ENCODE measurements around the gene EPB41L4A. TPM values are rescaled to one million over a fixed set of nuclear protein-coding genes. Genes with fewer than 3 reads are reported as not detected.
"Not testable (repeated sequence)": the region's sequence is repeated elsewhere in the genome, so short reads cannot be mapped to it uniquely, and the experiment has no call there.

Gene EPB41L4A
- total RNA-seq, 1 experiment from 2014 or later, result 4.7 TPM

DNA sequence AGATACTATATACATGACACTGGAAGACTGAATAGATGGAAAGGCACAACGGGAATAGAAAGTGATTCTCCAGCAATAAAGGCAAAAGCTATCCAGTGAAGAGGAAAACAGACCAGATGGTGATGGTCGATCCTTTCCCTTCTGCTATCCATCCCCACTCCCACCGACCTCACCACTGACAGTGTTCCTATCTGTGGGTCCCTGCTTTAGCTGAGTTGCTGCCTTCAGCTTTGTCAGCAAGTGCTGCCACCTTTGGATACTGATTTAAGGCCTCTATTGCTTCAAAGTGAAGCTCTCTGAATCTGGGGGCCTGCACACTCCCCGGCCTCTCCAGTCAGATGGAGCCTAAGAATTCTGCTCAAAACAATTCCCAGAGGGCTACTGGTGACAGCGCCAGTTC, 32.3 kb downstream of the EPB41L4A start:
- no peak for DNase-seq
- no peak overlapping the region for H3K4me3 ChIP-seq (ENCODE audit: insufficient read depth, low read depth, low read length)
- H3K36me3 ChIP-seq (replicated peaks; ENCODE audit: control insufficient read depth, insufficient read depth, low read length), result no peaks in the 10 kb centered on the region
- no peaks in the 10 kb centered on the region for H3K27me3 ChIP-seq (ENCODE audit: control insufficient read depth, insufficient read depth, low read length)

DNA sequence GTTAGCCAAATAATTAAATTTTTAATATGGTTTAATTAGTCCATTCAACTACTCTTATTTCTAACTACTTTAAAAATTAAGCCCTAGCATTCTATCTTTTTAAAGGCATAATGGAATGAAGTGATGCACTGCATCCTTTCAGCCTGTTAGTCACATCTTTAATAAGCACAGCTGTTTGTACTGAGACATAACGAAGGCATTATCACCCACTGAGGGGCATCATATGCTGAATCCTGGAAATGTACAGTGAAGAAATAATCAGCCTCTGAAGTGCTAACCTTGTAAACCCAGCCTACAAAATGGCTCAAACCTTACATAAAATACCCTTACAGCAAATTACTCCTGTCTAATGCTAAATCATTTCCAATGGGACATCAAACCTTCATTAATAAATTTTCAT, 33.1 kb downstream of the EPB41L4A start:
- no peak for DNase-seq
- H3K4me3 ChIP-seq (ENCODE audit: insufficient read depth, low read depth, low read length), result no peak overlapping the region
- no peaks in the 10 kb centered on the region for H3K27me3 ChIP-seq (ENCODE audit: control insufficient read depth, insufficient read depth, low read length)

DNA sequence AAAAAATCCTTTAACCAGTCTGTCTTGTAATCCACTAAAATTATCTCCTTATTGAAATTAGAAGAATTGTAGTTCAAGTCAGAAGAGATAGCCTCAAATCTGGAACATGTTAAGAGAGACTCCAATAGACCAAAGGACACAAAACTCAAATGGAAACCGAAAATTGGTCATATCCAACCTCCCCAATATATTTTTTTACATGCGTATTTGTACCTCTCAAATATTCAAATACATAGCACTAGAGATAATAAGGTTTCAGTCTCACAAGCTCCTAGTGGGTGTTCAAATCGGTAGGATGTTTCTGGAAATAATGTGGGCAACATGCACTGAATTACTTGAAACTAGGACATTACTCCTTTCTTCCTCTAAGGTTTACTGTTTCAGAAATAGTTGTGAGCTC, 33.5 kb downstream of the EPB41L4A start:
- Histone ChIP-seq H3K4me3 (ENCODE audit: insufficient read depth, low read depth, low read length) (no peak overlapping the region), H3K36me3 (replicated peaks; ENCODE audit: control insufficient read depth, insufficient read depth, low read length) (no peaks in the 10 kb centered on the region), H3K27me3 (ENCODE audit: control insufficient read depth, insufficient read depth, low read length) (no peaks in the 10 kb centered on the region)
- no peak for DNase-seq

More for the DNA sequence above, 33.1 kb downstream of the EPB41L4A start:
- no peaks in the 10 kb centered on the region for H3K36me3 ChIP-seq (replicated peaks; ENCODE audit: control insufficient read depth, insufficient read depth, low read length)

DNA sequence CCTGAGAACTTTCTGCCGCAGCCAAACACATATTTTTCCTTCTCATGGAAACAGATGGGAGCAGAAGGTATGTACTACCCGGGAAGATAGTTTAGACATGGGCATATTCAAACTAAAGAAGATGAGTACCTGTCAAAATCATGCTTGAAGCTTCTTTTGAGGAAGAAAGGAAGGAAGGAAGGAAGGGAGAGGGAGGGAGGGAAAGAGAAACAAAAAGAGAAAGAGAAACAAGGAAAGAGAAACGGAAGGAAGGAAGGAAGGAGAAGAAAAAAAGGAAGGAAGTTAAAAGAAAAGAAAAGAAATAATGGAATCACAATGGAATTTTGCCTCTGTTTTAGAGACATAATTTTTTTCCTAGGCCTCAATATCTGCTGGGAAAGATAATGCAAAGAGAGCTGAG, 34.6 kb downstream of the EPB41L4A start:
- DNase-seq, result no peak
- no peak overlapping the region for H3K4me3 ChIP-seq (ENCODE audit: insufficient read depth, low read depth, low read length)
- H3K27me3 ChIP-seq (ENCODE audit: control insufficient read depth, insufficient read depth, low read length), result no peaks in the 10 kb centered on the region

DNA sequence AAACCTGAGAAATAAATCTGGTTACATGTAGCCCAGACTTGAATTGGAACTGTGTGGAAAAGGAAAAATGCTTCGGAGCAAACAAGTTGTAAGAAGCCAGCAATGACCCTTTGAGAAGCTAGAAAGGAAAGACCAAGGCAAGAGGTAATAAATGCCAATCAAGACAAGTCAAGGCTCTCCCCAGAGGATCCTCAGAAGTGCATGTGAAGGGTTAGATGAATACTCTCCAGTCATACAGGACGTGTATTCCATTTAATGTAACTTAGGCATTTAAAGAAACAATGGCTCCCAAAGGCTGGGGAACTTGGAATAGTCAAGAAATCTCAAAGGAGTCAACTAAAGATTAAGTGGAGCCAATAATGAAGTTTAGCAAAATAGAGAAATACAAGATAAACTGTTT, 36.2 kb downstream of the EPB41L4A start:
- Histone ChIP-seq H3K27me3 (ENCODE audit: control insufficient read depth, insufficient read depth, low read length) (no peaks in the 10 kb centered on the region), H3K36me3 (replicated peaks; ENCODE audit: control insufficient read depth, insufficient read depth, low read length) (no peaks in the 10 kb centered on the region), H3K4me3 (ENCODE audit: insufficient read depth, low read depth, low read length) (no peak overlapping the region)
- no peak for DNase-seq

More for the DNA sequence above, 34.6 kb downstream of the EPB41L4A start:
- H3K36me3 ChIP-seq (replicated peaks; ENCODE audit: control insufficient read depth, insufficient read depth, low read length), result no peaks in the 10 kb centered on the region

DNA sequence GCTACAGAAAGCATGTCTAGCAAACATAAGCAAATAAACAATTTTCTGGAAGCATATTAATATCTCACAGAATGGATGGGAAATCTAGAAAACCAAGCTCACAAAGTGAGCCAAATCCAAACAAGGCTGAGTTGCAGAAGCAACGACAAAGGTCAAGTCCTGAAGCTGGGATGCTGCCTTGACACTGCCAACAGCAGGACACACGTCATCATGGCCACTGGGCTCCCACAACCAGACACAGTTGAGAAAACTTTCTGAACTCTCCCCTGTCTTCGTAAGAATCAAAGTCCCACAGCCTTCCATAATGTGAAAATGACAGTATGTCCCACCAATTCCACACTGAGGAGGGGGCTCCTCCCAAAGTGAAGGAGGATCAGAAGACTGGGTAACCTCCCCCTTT, 37.6 kb downstream of the EPB41L4A start:
- H3K36me3 ChIP-seq (replicated peaks; ENCODE audit: control insufficient read depth, insufficient read depth, low read length), result no peaks in the 10 kb centered on the region
- H3K4me3 ChIP-seq (ENCODE audit: insufficient read depth, low read depth, low read length), result no peak overlapping the region
- no peak for DNase-seq

DNA sequence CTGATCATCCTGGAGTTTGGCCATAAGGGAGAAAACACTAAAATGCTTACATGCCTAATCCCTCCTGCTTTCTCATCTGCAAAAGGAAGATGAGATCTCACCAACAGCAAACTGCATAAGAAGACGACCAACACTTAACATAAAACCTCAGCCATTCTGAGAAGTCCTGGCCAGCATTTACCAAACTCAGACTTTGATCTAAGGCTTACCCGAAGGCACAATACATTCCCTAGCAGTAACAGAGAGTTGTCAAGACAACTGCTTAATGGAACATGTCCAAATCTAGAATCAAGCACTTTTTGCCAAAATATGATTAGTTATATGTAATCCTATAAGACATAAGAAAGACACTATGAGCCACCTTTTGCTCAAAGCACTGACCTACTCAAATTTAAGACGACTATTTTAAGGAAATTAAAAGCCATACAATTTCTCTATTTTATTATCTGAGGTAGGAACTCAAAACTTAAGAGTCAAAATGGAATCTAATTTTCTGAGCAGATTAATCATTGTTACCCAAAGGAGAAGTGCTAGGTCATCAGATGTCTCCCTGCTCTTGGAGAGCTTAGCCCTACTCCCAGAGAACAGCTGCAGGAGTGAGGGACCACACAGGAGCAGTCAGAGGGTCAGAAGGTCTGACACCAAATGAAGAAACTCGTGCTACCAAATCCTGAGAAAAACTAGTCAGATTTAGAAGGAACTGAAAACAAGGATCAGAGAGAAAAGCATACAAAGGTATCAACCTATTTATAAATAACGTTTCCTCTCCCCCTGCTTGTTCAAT, 39.3 kb downstream of the EPB41L4A start:
- DNase-seq, result no peak
- no peaks in the 10 kb centered on the region for H3K27me3 ChIP-seq (ENCODE audit: control insufficient read depth, insufficient read depth, low read length)

More for the DNA sequence above, 37.6 kb downstream of the EPB41L4A start:
- no peaks in the 10 kb centered on the region for H3K27me3 ChIP-seq (ENCODE audit: control insufficient read depth, insufficient read depth, low read length)

DNA sequence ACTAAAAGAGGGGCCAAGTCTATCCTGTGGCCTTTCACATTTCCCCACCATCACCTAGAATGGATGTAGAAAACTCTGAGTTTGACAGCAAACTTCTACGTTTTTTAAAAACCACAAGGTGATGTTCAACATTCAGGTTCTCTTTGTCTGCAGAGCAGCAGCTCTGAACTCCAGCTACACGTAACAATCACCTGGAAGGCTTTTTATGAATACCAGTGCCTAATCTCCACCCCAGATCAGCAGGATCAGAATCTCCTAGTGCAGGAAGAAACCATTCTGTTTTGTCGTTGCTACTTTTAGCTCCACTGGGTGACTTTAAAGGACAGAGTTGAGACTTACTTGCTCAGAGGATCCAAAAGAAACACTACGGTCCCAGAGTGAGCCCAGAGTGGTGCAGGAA, 44.3 kb downstream of the EPB41L4A start:
- Histone ChIP-seq H3K4me3 (ENCODE audit: insufficient read depth, low read depth, low read length) (no peak overlapping the region), H3K27me3 (ENCODE audit: control insufficient read depth, insufficient read depth, low read length) (no peaks in the 10 kb centered on the region), H3K36me3 (replicated peaks; ENCODE audit: control insufficient read depth, insufficient read depth, low read length) (no peaks in the 10 kb centered on the region)
- DNase-seq, result no peak

More for the DNA sequence above, 39.3 kb downstream of the EPB41L4A start:
- H3K36me3 ChIP-seq (replicated peaks; ENCODE audit: control insufficient read depth, insufficient read depth, low read length), result no peaks in the 10 kb centered on the region
- no peak overlapping the region for H3K4me3 ChIP-seq (ENCODE audit: insufficient read depth, low read depth, low read length)

DNA sequence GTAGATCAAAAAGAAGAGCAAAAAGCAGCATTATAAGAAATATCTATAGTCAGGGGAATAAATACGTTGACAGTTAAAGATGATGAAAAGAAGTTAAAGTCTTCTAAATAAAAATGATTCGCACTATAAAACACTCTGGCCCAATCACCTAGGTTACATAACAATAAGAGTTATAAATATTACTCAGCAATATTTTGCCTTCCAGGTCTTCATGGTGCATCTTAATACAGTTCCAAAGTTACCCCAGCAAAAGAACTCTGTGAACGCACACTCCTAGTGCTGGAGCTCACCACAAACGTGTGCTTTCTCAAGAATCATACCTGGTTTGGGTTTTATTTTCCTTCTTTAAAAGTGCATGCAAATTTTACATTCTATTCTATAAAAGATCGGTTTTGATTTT, 44.7 kb downstream of the EPB41L4A start:
- no peak for DNase-seq
- H3K36me3 ChIP-seq (replicated peaks; ENCODE audit: control insufficient read depth, insufficient read depth, low read length), result no peaks in the 10 kb centered on the region
- no peak overlapping the region for H3K4me3 ChIP-seq (ENCODE audit: insufficient read depth, low read depth, low read length)
- H3K27me3 ChIP-seq (ENCODE audit: control insufficient read depth, insufficient read depth, low read length), result no peaks in the 10 kb centered on the region

DNA sequence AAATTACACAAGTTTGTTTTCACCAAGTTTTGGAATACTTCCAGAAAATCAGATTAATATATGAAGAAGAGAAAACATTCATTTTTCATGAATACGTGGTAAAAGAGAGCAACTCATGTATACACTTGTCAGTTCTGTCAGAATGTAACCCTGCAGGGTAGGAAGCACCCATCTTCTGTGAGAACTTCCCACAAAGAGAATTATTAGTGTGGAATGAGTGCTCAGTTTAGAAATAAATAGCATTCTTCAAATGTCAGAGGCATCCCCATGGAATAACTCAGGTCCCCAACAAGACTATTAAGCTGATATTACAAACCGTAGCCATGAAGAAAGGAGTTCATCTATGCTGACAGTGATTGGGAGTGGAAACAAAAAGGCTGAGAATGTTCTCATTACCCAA, 45.2 kb downstream of the EPB41L4A start:
- no peaks in the 10 kb centered on the region for H3K27me3 ChIP-seq (ENCODE audit: control insufficient read depth, insufficient read depth, low read length)
- no peak for DNase-seq
- H3K4me3 ChIP-seq (ENCODE audit: insufficient read depth, low read depth, low read length), result no peak overlapping the region

DNA sequence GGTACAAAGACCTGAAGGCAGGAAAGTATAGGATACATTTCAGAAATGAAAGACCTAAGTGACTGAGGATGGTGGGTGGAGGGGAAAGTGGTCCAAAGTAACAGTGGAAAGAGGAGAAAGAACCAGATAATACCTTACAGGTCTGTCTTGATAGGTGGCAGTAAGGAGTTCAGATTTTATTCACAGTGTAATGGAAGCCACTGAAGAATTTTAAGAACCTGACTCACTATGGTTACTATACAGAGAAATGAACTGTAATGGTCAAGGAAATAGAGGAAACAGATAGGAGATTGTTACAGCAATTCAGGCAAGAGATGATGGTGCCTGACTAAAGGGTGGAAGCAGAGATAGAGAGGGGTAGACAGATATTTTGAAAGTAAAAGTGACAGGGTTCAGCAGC, 46.5 kb downstream of the EPB41L4A start:
- Histone ChIP-seq H3K36me3 (replicated peaks; ENCODE audit: control insufficient read depth, insufficient read depth, low read length) (no peaks in the 10 kb centered on the region), H3K4me3 (ENCODE audit: insufficient read depth, low read depth, low read length) (no peak overlapping the region), H3K27me3 (ENCODE audit: control insufficient read depth, insufficient read depth, low read length) (no peaks in the 10 kb centered on the region)
- no peak for DNase-seq

More for the DNA sequence above, 45.2 kb downstream of the EPB41L4A start:
- H3K36me3 ChIP-seq (replicated peaks; ENCODE audit: control insufficient read depth, insufficient read depth, low read length), result no peaks in the 10 kb centered on the region

DNA sequence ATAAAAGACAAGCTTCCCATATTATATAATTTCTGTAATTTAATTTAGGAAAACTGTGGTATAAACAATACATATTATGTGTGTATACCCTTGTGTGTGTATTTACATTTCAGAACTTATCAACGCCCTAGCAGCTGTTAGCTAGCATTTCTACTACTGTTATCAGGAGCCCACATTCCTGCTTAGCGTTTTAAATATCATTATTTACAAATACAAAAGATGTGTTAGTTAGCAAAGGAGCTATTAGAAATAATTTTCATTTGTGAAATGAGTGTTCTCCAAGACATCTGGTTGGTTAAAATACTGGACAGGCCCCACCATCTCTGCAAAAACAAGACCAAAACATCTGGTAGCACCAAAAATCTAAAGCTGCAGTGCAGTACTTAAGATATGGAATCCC, 48.0 kb downstream of the EPB41L4A start:
- no peaks in the 10 kb centered on the region for H3K27me3 ChIP-seq (ENCODE audit: control insufficient read depth, insufficient read depth, low read length)
- H3K4me3 ChIP-seq (ENCODE audit: insufficient read depth, low read depth, low read length), result no peak overlapping the region
- no peak for DNase-seq
- H3K36me3 ChIP-seq (replicated peaks; ENCODE audit: control insufficient read depth, insufficient read depth, low read length), result no peaks in the 10 kb centered on the region

DNA sequence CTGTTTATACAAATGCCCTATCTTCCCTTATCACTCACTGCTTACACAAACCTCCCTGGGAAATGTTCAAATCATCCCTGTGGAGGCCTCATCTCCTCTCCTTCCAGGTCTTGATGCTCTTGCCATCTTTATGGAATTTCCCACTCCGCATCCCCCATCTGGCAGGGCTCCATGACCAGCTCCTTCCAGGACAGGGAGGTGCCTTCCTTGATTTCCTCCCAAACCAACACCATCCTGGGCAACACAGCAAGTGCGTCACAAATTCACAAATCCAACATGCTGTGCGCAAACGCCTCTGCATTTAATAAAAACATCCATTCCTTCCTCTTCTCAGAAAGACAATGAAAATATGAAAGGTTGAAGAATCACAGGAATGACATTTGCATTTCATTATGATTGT, 51.7 kb downstream of the EPB41L4A start:
- H3K36me3 ChIP-seq (replicated peaks; ENCODE audit: control insufficient read depth, insufficient read depth, low read length), result no peaks in the 10 kb centered on the region
- H3K4me3 ChIP-seq (ENCODE audit: insufficient read depth, low read depth, low read length), result no peak overlapping the region
- H3K27me3 ChIP-seq (ENCODE audit: control insufficient read depth, insufficient read depth, low read length), result no peaks in the 10 kb centered on the region
- DNase-seq, result no peak

DNA sequence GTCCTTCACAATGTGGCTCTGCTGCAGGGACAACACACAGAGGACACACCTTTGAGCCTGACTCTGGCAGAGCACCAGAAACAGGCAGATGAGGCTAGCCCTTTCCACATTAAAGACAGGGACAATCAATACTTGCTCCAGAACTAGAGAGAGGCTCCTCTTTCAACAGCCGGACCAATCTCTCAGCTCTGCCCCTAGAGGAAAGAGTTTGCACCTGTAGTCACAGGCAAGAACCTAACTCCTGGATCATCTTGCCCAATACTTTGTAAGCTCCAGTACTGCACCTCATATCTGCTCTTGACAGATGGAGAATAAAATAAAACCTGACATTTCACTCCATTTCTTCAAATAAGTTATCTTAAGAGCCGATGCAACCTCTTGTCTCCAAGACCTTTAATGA, 52.1 kb downstream of the EPB41L4A start:
- no peaks in the 10 kb centered on the region for H3K27me3 ChIP-seq (ENCODE audit: control insufficient read depth, insufficient read depth, low read length)
- no peaks in the 10 kb centered on the region for H3K36me3 ChIP-seq (replicated peaks; ENCODE audit: control insufficient read depth, insufficient read depth, low read length)
- DNase-seq, result peak; percentile 57
- no peak overlapping the region for H3K4me3 ChIP-seq (ENCODE audit: insufficient read depth, low read depth, low read length)

DNA sequence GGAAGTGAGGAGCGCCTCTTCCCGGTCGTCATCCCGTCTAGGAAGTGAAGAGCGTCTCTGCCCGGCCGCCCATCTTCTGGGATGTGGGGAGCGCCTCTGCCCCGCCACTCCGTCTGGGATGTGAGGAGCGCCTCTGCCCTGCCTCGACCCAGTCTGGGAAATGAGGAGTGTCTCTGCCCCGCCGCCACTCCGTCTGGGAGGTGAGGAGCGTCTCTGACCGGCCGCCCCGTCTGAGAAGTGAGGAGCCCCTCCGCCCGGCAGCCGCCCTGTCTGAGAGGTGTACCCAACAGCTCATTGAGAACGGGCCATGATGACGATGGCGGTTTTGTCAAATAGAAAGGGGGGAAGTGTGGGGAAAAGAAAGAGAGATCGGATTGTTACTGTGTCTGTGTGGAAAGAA, 58.3 kb downstream of the EPB41L4A start:
- H3K27me3 ChIP-seq (ENCODE audit: control insufficient read depth, insufficient read depth, low read length); H3K36me3 ChIP-seq (replicated peaks; ENCODE audit: control insufficient read depth, insufficient read depth, low read length); DNase-seq; H3K4me3 ChIP-seq (ENCODE audit: insufficient read depth, low read depth, low read length): not testable (repeated sequence)
